HL-60 (cell line): Measurements from ENCODE around the gene TLE3.

ENCODE experiments used
- DNase-seq, 2 experiments: peaks; one replicate each; pipeline ENCODE4 v3.0.0-alpha.2; 2010 to 2020; ENCODE audit warnings: low read depth in 1 of 2, low spot score in 1 of 2
- H3K27ac ChIP-seq: fragments of 250-450 bp; sonication (Bioruptor Pico); replicated peaks from 2 replicates; pipeline ENCODE4 v1.5.1; 2020; ENCODE audit warnings: mild to moderate bottlenecking, moderate library complexity
- H3K27me3 ChIP-seq: fragments of 250-450 bp; sonication (Bioruptor Pico); 2 replicates; pipeline ENCODE4 v1.5.1; 2021; ENCODE audit warnings: mild to moderate bottlenecking, moderate library complexity; ENCODE audit not compliant: insufficient read depth, poor library complexity, severe bottlenecking
- H3K4me3 ChIP-seq: replicated peaks from 2 replicates; pipeline ENCODE4 v1.5.1; 2011; ENCODE audit warnings: mild to moderate bottlenecking, control low read depth, low read length; ENCODE audit not compliant: insufficient read depth
- GABPA ChIP-seq: IDR thresholded peaks from 2 replicates; pipeline ENCODE4 v1.6.1; 2012; ENCODE audit warnings: low read depth
- POLR2AphosphoS5 ChIP-seq: IDR thresholded peaks from 2 replicates; pipeline ENCODE4 v1.6.1; 2012; ENCODE audit warnings: low read depth
- SPI1 ChIP-seq: IDR thresholded peaks from 2 replicates; pipeline ENCODE4 v1.6.1; 2012; ENCODE audit warnings: low read depth, mild to moderate bottlenecking, borderline replicate concordance
- TF ChIP-seq, protein P1 (sequence below): IDR thresholded peaks from 2 replicates; pipeline ENCODE4 v1.6.1; 2012; ENCODE audit warnings: low read depth; ENCODE audit not compliant: insufficient replicate concordance
- TF ChIP-seq, protein P2 (sequence below): IDR thresholded peaks from one replicate; pipeline ENCODE4 v1.5.1; 2011; ENCODE audit warnings: low read length, control low read depth, inconsistent platforms; ENCODE audit not compliant: insufficient read depth

TLE3 gene

DNA sequence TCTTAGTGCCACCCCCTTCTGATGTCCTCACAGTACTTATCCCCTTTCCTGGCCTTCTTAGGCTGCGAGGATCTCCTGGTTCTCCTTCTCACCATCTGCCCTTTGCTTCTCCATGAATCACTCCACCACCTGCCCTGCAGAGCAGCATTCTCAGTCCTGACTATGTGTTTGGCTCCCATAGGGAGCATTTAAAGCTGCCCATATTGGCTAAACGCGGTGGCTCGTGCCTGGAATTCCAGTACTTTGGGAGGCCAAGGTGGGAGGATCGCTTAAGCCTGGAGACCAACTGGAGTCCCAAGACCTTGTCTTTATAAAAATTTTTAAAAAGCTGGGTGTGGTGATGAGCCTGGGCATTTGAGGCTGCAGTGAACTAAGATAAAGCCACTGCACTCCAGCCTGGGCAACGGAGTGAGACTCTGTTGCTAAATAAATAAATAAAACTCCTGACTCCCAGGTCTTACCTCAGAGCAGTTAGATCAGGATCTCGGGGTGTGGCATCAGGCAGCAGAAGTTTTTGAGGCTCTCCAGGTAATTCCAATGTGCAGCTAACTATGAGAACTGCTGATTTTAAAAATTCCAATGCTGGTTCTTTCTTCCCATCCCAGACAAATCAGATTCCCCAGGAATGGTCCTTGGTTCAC lies 36.2 kb upstream of the TLE3 start:
- no peak for DNase-seq
- no peak for TF ChIP-seq POLR2AphosphoS5
- TF ChIP-seq, protein P1, sequence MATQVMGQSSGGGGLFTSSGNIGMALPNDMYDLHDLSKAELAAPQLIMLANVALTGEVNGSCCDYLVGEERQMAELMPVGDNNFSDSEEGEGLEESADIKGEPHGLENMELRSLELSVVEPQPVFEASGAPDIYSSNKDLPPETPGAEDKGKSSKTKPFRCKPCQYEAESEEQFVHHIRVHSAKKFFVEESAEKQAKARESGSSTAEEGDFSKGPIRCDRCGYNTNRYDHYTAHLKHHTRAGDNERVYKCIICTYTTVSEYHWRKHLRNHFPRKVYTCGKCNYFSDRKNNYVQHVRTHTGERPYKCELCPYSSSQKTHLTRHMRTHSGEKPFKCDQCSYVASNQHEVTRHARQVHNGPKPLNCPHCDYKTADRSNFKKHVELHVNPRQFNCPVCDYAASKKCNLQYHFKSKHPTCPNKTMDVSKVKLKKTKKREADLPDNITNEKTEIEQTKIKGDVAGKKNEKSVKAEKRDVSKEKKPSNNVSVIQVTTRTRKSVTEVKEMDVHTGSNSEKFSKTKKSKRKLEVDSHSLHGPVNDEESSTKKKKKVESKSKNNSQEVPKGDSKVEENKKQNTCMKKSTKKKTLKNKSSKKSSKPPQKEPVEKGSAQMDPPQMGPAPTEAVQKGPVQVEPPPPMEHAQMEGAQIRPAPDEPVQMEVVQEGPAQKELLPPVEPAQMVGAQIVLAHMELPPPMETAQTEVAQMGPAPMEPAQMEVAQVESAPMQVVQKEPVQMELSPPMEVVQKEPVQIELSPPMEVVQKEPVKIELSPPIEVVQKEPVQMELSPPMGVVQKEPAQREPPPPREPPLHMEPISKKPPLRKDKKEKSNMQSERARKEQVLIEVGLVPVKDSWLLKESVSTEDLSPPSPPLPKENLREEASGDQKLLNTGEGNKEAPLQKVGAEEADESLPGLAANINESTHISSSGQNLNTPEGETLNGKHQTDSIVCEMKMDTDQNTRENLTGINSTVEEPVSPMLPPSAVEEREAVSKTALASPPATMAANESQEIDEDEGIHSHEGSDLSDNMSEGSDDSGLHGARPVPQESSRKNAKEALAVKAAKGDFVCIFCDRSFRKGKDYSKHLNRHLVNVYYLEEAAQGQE: no peak
- no peak for TF ChIP-seq GABPA
- TF ChIP-seq, protein P2, sequence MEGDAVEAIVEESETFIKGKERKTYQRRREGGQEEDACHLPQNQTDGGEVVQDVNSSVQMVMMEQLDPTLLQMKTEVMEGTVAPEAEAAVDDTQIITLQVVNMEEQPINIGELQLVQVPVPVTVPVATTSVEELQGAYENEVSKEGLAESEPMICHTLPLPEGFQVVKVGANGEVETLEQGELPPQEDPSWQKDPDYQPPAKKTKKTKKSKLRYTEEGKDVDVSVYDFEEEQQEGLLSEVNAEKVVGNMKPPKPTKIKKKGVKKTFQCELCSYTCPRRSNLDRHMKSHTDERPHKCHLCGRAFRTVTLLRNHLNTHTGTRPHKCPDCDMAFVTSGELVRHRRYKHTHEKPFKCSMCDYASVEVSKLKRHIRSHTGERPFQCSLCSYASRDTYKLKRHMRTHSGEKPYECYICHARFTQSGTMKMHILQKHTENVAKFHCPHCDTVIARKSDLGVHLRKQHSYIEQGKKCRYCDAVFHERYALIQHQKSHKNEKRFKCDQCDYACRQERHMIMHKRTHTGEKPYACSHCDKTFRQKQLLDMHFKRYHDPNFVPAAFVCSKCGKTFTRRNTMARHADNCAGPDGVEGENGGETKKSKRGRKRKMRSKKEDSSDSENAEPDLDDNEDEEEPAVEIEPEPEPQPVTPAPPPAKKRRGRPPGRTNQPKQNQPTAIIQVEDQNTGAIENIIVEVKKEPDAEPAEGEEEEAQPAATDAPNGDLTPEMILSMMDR: no peak
- TF ChIP-seq SPI1: no peak
- no peak overlapping the region for H3K27ac ChIP-seq
- H3K27me3 ChIP-seq: no peaks in the 10 kb centered on the region
- H3K4me3 ChIP-seq: no peak overlapping the region

DNA sequence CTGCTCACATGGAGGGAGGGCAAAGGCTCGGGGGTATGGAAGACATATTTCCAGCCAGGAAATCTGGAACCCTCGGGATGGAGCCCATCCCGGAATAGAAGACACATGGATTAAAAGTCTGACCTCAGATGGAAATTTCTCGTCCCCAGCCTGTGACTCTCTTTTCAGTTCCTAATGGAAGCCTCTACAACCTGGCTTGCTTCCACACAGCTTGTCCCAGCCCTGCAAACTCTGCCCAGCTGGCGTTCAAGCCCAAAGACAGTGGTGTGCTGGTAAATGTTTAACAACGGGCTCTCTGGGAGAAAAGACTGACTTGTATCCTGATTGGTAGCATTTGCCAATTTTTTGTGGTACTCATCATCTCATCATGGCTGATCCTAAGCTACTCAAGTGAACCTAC lies 35.6 kb upstream of the TLE3 start:
- no peak for TF ChIP-seq SPI1
- TF ChIP-seq, protein P1: no peak
- TF ChIP-seq POLR2AphosphoS5: no peak
- no peak for TF ChIP-seq GABPA
- DNase-seq: no peak
- no peaks in the 10 kb centered on the region for H3K27me3 ChIP-seq
- H3K4me3 ChIP-seq: no peak overlapping the region
- H3K27ac ChIP-seq: no peak overlapping the region

DNA sequence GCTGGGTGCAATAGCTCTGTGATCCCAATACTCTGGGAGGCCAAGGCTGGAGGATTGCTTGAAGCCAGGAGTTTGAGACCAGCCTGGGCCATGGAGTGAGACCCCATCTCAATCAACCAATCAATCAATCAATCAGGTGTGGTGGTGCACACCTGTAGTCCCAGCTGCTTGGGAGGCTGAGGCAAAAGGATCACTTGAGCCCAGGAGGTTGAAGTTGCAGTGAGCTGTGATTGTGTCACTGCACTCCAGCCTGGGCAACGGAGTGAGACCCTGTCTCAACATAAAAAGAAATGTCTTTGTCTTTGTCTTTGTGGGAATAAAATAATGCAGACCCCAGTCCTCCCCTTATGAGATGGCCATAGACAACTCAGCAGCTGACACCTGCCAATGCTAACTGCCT lies 34.9 kb upstream of the TLE3 start:
- DNase-seq: no peak
- Histone ChIP-seq H3K27ac (no peak overlapping the region), H3K4me3 (no peak overlapping the region), H3K27me3 (no peaks in the 10 kb centered on the region)
- TF ChIP-seq SPI1: no peak
- TF ChIP-seq, protein P2: no peak
- no peak for TF ChIP-seq POLR2AphosphoS5
- no peak for TF ChIP-seq GABPA
- TF ChIP-seq, protein P1: no peak
